Epithelial cell of umbilical artery (primary cell): ENCODE measurements around the gene SARDH. TPM values are rescaled to one million over a fixed set of nuclear protein-coding genes. Genes with fewer than 3 reads are reported as not detected.

ENCODE experiments used
- total RNA-seq: library from RNA; depleted of rRNA; stranded (reverse); fragments of >200 nt; gene quantifications from 2 replicates; pipeline ENCODE4 v1.2.3, GENCODE V29; 2014

The SARDH gene
- 0.65 and 0.91 TPM in 2 replicates for total RNA-seq

GRCh38 chr9:133737774-133738639 is at the start of gene SARDH:
SARDH (minus strand) TSS chr9:133738352; CDS start chr9:133734173, 4,179 bp downstream.

GRCh38 chr9:133635533-133636531 is 102.3 kb downstream of the SARDH start, which contains the start of gene DBH:
DBH (plus strand) TSS chr9:133636363; CDS start chr9:133636372, 9 bp downstream.

Other genes with a start within 250 kb of the SARDH start
- gene MYMK, start 213.4 kb downstream of the SARDH start, total RNA-seq, result not detected in 2 replicates
- gene ADAMTSL2, start 203.6 kb downstream of the SARDH start, total RNA-seq, result under 0.01 TPM in 1 of 2 replicates, not detected in the other
- gene FAM163B, start 129.0 kb downstream of the SARDH start, total RNA-seq, result not detected in 2 replicates
- not detected in 2 replicates for gene DBH, start 102.0 kb downstream of the SARDH start, total RNA-seq